Retinal pigment epithelial cell (primary cell): ENCODE measurements around the gene CDH9.
"Not testable (repeated sequence)": the region's sequence is repeated elsewhere in the genome, so short reads cannot be mapped to it uniquely, and the experiment has no call there.

Source experiments
- DNase-seq: peaks from one replicate; pipeline ENCODE4 v3.0.0-alpha.2; 2010; ENCODE audit warnings: low read depth
- H3K4me3 ChIP-seq: 2 replicates; pipeline ENCODE4 v1.5.1; 2011; ENCODE audit warnings: mild to moderate bottlenecking, low read length, control low read depth, moderate library complexity
- TF ChIP-seq, protein P1 (sequence below): conservative IDR thresholded peaks from 2 replicates; pipeline ENCODE4 v1.5.1; 2011; ENCODE audit warnings: low read depth, low read length, control low read depth, inconsistent platforms

CDH9 gene

DNA sequence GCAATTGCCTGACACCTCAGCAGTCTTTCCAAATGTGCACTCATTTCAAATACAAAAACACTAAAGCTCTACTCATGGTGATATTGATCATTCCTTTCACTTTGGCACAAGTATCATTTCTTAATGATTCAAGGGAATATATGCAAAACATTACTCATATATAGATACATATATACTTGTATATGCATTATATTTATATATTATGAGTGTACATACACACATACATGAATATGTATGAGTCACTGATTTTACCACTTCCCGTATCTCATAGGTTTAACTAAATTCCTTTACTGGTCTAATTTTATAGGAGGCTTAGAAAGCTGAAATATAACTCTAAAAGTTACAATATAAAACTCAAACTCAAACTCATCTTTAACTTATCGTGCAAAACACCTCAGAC lies 156.5 kb downstream of the CDH9 start:
- TF ChIP-seq, protein P1, sequence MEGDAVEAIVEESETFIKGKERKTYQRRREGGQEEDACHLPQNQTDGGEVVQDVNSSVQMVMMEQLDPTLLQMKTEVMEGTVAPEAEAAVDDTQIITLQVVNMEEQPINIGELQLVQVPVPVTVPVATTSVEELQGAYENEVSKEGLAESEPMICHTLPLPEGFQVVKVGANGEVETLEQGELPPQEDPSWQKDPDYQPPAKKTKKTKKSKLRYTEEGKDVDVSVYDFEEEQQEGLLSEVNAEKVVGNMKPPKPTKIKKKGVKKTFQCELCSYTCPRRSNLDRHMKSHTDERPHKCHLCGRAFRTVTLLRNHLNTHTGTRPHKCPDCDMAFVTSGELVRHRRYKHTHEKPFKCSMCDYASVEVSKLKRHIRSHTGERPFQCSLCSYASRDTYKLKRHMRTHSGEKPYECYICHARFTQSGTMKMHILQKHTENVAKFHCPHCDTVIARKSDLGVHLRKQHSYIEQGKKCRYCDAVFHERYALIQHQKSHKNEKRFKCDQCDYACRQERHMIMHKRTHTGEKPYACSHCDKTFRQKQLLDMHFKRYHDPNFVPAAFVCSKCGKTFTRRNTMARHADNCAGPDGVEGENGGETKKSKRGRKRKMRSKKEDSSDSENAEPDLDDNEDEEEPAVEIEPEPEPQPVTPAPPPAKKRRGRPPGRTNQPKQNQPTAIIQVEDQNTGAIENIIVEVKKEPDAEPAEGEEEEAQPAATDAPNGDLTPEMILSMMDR: no peak
- no peak overlapping the region for H3K4me3 ChIP-seq
- DNase-seq: no peak

DNA sequence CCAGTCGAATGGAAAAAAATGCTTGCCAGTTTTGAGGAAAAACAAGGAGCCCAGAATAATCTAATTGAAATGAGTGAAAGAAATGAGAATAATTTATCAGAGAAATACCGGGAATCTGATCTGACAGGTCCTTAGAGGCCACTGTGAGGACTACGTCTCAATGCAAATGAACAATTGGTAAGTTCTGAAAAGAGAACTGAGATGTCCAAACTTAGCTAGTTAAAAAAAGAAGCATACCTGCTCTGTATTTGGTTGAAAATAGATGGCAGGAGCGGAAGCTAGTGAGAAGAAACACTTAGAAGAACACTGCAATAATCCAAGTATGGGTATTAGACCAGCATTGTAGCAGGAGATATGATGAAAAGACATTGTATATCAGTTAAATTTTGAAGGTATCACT lies 161.2 kb downstream of the CDH9 start:
- TF ChIP-seq, protein P1: no peak
- no peak for DNase-seq
- no peak overlapping the region for H3K4me3 ChIP-seq

DNA sequence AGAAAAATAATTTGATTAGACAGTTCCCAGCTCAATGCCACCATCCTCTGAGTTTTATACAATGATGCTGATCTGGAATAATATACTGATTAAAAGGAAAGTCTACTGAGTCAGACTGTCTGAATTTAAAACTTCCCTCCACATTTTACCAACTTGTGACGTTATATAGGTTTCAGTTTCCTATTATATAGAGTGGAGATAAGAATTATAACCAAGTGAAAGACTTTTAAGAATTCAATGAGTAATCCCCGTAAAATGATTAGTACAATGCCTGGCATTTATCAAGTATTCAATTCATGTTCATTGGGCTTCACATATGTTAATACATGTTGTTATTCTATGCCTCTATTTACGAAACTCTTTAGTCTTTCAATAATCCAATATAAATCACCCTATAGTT lies 166.0 kb downstream of the CDH9 start:
- TF ChIP-seq, protein P1: no peak
- no peak overlapping the region for H3K4me3 ChIP-seq
- DNase-seq: peak; percentile 17

DNA sequence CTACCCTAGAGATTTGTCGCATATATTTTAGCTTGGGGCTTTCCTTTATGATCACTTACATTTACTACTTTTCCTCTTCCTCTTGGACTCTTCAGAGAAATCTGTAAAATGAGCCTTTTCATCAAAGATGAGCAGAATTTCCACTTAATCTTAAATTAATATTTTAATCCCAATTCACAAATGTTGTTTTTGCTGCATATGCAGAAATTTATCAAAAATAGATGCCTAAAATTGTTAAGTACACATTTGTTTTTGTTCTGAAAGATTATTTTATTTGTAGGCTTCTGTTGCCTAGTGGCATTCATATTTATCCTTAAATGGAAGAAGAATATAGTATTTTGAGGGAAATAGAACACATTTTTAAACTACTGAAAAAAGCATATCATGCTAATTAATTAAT lies 168.6 kb downstream of the CDH9 start:
- H3K4me3 ChIP-seq: no peak overlapping the region
- DNase-seq: no peak
- TF ChIP-seq, protein P1: no peak

- TF ChIP-seq, protein P1: no peak
- H3K4me3 ChIP-seq: no peak overlapping the region
- no peak for DNase-seq
These were observed 169.9 kb downstream of the CDH9 start for GRCh38 chr5:26868504-26868903.

DNA sequence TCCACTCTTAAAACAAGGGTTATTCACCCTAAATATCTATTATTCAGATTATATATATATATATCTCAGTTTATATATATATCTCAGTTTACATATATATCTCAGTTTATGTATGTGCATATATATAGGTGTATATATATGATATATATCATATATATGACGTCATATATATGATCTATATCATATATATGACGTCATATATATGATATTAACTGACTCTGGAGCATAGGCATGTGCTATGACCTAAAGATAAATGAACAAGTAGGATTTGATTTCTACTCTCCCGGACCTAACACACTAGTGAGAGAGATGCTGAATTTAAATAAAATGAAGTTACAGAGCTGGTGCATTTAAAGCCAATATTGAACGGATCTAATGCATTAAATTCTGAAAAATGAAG lies 174.3 kb downstream of the CDH9 start:
- TF ChIP-seq, protein P1: no peak
- no peak overlapping the region for H3K4me3 ChIP-seq
- DNase-seq: no peak

GRCh38 chr5:26856238-26856637 lies 182.1 kb downstream of the CDH9 start:
- TF ChIP-seq, protein P1: no peak
- no peak overlapping the region for H3K4me3 ChIP-seq
- no peak for DNase-seq

DNA sequence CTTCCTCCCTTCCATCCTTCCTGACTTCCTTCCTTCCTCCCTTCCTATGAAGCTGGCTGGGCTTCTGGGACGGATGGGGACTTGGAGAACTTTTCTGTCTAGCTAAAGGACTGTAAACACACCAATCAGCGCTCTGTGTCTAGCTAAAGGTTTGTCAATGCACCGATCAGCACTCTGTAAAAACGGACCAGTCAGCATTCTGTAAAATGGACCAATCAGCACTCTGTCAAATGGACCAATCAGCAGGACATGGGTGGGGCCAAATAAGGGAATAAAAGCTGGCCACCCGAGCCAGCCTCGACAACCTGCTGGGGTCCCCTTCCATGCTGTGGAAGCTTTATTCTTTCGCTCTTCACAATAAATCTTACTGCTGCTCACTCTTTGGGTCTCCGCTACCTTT lies 185.9 kb downstream of the CDH9 start:
- H3K4me3 ChIP-seq, DNase-seq: not testable (repeated sequence)
